HG02840 (cell line): ENCODE data around the gene MAP10.

Source experiments
- ATAC-seq: cut with Tn5 transposase; IDR thresholded peaks from one replicate; pipeline ENCODE4 v1.9.1; 2021; ENCODE audit warnings: mild to moderate bottlenecking, moderate library complexity, moderate number of reproducible peaks; ENCODE audit not compliant: unreplicated experiment, low FRiP score

The MAP10 gene

GRCh38 chr1:232797856-232798510 lies 7.2 kb upstream of the MAP10 start:
- ATAC-seq: no peak

- ATAC-seq: no peak
These were observed 6.3 kb upstream of the MAP10 start for GRCh38 chr1:232798920-232799319.

- ATAC-seq: no peak
These were observed 932 bp downstream of the MAP10 start for GRCh38 chr1:232806186-232806510.

GRCh38 chr1:232810856-232811255 lies 5.6 kb downstream of the MAP10 start:
- ATAC-seq: no peak

- no peak for ATAC-seq
These were observed 7.3 kb downstream of the MAP10 start for GRCh38 chr1:232812560-232812959.

- ATAC-seq: no peak
These were observed 7.9 kb downstream of the MAP10 start for GRCh38 chr1:232813097-232813496.

GRCh38 chr1:232813760-232814159 lies 8.5 kb downstream of the MAP10 start:
- ATAC-seq: no peak

- ATAC-seq: no peak
These were observed 11.1 kb downstream of the MAP10 start for GRCh38 chr1:232816324-232816723.

- no peak for ATAC-seq
These were observed 12.8 kb downstream of the MAP10 start for GRCh38 chr1:232818040-232818439.

GRCh38 chr1:232820431-232820830 lies 15.2 kb downstream of the MAP10 start:
- ATAC-seq: no peak

- ATAC-seq: no peak
These were observed 17.3 kb downstream of the MAP10 start for GRCh38 chr1:232822530-232822929.

- no peak for ATAC-seq
These were observed 21.1 kb downstream of the MAP10 start for GRCh38 chr1:232826318-232826717.

- ATAC-seq: no peak
These were observed 25.4 kb downstream of the MAP10 start for GRCh38 chr1:232830661-232831060.

GRCh38 chr1:232831895-232832294 lies 26.7 kb downstream of the MAP10 start:
- no peak for ATAC-seq

GRCh38 chr1:232834066-232834465 lies 28.9 kb downstream of the MAP10 start:
- ATAC-seq: no peak

GRCh38 chr1:232835166-232835565 lies 29.9 kb downstream of the MAP10 start:
- ATAC-seq: no peak

GRCh38 chr1:232837087-232837486 lies 31.9 kb downstream of the MAP10 start:
- no peak for ATAC-seq

- no peak for ATAC-seq
These were observed 36.8 kb downstream of the MAP10 start for GRCh38 chr1:232841823-232842565.

GRCh38 chr1:232844791-232845190 lies 39.6 kb downstream of the MAP10 start:
- no peak for ATAC-seq

- ATAC-seq: no peak
These were observed 40.3 kb downstream of the MAP10 start for GRCh38 chr1:232845406-232845955.

GRCh38 chr1:232851532-232851931 lies 46.3 kb downstream of the MAP10 start:
- ATAC-seq: no peak
